Measurements from ENCODE around the gene CD24.
A peak's percentile ranks its signal among the peaks of the same experiment; 100 is the strongest.
"Not testable (repeated sequence)": the region's sequence is repeated elsewhere in the genome, so short reads cannot be mapped to it uniquely, and the experiment has no call there.

The CD24 gene

GRCh38 chr6:106974336-106974998 is at the start of gene CD24:
Gene CD24, minus strand, starts transcription at chr6:106974729. Its CDS starts 83 bp downstream, at chr6:106974646.
- DNase-seq, result peak; percentile 68

- no peak for DNase-seq
These were observed 47.1 kb upstream of the CD24 start for GRCh38 chr6:107021446-107022185.

- DNase-seq, result no peak
These were observed 45.7 kb upstream of the CD24 start for GRCh38 chr6:107020239-107020638.

GRCh38 chr6:107019628-107020027 is 45.1 kb upstream of the CD24 start:
- DNase-seq, result not testable (repeated sequence)

- no peak for DNase-seq
These were observed 44.5 kb upstream of the CD24 start for GRCh38 chr6:107019047-107019446.

- DNase-seq, result no peak
These were observed 35.0 kb upstream of the CD24 start for GRCh38 chr6:107009499-107009898.

- peak; percentile 70 for DNase-seq
These were observed 23.0 kb upstream of the CD24 start for GRCh38 chr6:106997392-106998158.

GRCh38 chr6:106995640-106996039 is 21.1 kb upstream of the CD24 start:
- no peak for DNase-seq

- not testable (repeated sequence) for DNase-seq
These were observed 15.2 kb upstream of the CD24 start for GRCh38 chr6:106989737-106990136.

- no peak for DNase-seq
These were observed 14.1 kb upstream of the CD24 start for GRCh38 chr6:106988664-106989063.

GRCh38 chr6:106981926-106982325 is 7.4 kb upstream of the CD24 start:
- no peak for DNase-seq

- no peak for DNase-seq
These were observed 6.4 kb upstream of the CD24 start for GRCh38 chr6:106980926-106981325.

- DNase-seq, result peak; percentile 86
These were observed 4.9 kb upstream of the CD24 start for GRCh38 chr6:106979435-106979884.

- no peak for DNase-seq
These were observed 2.7 kb upstream of the CD24 start for GRCh38 chr6:106977246-106977645.

- no peak for DNase-seq
These were observed 1.7 kb upstream of the CD24 start for GRCh38 chr6:106976270-106976669.

GRCh38 chr6:106975738-106976064 is 1.2 kb upstream of the CD24 start:
- DNase-seq, result no peak

- DNase-seq, result peak; percentile 54
These were observed 639 bp upstream of the CD24 start for GRCh38 chr6:106974999-106975737.

GRCh38 chr6:106973836-106974335 is 643 bp downstream of the CD24 start:
- no peak for DNase-seq

GRCh38 chr6:106973018-106973835 is 1.3 kb downstream of the CD24 start:
- peak; percentile 52 for DNase-seq

GRCh38 chr6:106972500-106972899 is 2.0 kb downstream of the CD24 start:
- peak; percentile 83 for DNase-seq

- not testable (repeated sequence) for DNase-seq
These were observed 3.8 kb downstream of the CD24 start for GRCh38 chr6:106970769-106971168.

Measured in NCI-H2029 (cell line).